Measurements from ENCODE around the gene PLA2G4D.

Gene PLA2G4D

DNA sequence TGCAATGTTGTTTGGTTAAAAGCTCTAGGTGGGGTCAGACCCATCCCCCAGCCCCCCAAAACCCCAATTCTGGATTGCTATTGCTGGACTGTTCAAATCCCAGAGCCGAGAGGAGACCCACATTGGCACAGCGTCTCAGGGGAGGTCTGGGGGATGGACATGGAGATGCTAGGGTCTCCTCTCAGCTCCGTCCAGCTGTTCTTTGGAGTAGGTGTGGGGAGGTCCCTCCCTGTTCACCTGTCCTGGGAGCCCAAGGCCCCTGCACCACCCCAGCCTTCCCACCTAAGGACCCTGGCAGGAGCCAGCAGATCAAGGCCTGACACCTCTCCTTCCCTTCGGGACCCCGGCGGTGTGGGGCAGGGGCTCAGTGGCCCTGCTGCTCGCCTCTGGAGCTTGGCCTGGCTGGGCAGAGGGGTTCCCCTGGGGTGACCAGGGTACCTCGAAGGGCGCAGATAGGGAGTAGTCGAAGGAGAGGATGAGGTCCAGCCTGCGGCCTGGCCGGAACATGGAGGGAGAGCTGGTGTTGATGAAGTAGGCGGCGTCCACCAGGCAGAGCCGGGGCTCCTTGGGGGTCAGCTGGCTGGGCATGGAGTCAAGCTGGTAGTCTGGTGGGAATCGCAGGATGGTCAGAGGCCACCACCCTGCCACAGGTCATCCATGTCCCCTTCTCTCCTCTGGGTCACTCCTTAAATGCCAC is 23.9 kb downstream of the PLA2G4D start:
- POLR2A ChIA-PET: no interaction called here
- DNase-seq (ENCODE audit: low read depth, low spot score): no peak
- no peak for TF ChIP-seq CTCF (IDR thresholded peaks at IDR 0.05; ENCODE audit: insufficient read depth, low read length, missing control alignments)
- CTCF ChIA-PET: interaction anchor here (1.8 to 14.8 kb wide), 3 partner anchors 10 to 66 kb away, joined by 8 to 186 read pairs (median 142); no protein-coding TSS in a partner anchor
- no peak overlapping the region for H3K4me3 ChIP-seq (ENCODE audit: low read depth, low read length)

DNA sequence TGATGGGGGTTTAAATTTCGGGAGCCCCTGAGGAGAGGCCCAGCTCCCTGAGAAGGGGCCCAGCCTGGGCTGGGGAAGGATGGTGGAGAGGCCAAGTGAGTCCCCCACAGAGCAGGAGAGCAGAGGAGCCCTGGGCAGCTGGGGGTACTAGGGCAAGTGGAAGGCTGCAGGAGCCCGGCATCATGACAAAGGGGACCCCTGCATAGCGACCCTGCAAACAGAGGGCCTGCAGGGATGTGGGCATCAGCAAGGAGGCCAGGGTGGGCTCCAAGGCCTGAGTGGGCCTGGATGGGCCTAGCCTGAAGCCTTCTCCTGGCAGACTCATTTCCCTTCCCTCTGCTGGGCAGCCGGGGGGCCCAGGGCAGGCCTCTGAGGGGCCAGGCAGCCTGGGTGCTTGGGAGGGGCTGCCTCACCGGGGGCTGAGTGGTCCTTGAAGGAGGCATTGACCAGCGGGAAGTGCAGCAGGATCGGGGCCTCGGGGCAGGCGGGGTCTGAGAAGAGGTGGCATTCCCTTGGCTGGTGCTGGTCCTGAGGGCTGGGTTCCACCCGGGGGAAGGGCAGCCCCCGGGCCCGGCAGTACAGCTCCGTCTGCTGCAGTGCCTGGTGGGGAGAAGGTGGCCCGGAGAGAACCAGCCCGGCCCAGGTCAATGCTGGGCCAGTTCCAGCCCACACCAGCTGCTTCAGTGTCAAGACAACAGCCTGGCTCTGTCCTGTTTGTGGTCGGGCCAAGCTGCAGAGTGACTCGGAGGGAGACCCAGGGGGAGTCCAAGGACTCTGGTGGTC is 24.7 kb downstream of the PLA2G4D start:
- ChIA-PET POLR2A (no interaction called here), CTCF (interaction anchor here (1.1 to 14.8 kb wide), 6 partner anchors 9 to 315 kb away, joined by 3 to 186 read pairs (median 8); no protein-coding TSS in a partner anchor)
- no peak overlapping the region for H3K4me3 ChIP-seq (ENCODE audit: low read depth, low read length)
- DNase-seq (ENCODE audit: low read depth, low spot score): no peak
- TF ChIP-seq CTCF (IDR thresholded peaks at IDR 0.05; ENCODE audit: insufficient read depth, low read length, missing control alignments): no peak

GRCh38 chr15:42069025-42069424 is 25.3 kb downstream of the PLA2G4D start:
- TF ChIP-seq CTCF (IDR thresholded peaks at IDR 0.05; ENCODE audit: insufficient read depth, low read length, missing control alignments): no peak
- DNase-seq (ENCODE audit: low read depth, low spot score): no peak
- no peak overlapping the region for H3K4me3 ChIP-seq (ENCODE audit: low read depth, low read length)
- CTCF ChIA-PET: interaction anchor here (0.7 to 14.8 kb wide), 6 partner anchors 9 to 403 kb away, joined by 3 to 186 read pairs (median 6); no protein-coding TSS in a partner anchor
- POLR2A ChIA-PET: no interaction called here

DNA sequence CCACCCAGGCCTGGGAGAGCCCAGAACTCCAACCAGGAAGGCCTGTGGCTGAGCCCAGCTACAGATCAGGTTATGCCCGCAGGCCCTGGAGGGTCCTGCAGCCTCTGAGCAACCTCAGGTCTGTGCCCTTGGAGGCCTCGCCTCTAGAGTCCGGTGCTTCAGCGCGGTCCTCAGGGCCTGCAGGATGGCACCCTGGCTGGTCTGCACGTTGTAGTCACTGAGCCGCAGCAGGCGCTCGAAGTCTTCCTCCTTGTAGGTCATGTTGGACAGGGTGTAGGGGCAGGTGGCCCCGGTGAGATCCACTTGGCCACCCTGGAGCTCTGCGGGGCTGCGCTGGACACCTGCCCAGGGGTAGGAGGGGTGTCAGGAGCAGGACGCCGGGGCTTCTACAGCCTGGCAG is 25.8 kb downstream of the PLA2G4D start:
- DNase-seq (ENCODE audit: low read depth, low spot score): no peak
- POLR2A ChIA-PET: no interaction called here
- no peak overlapping the region for H3K4me3 ChIP-seq (ENCODE audit: low read depth, low read length)
- TF ChIP-seq CTCF (IDR thresholded peaks at IDR 0.05; ENCODE audit: insufficient read depth, low read length, missing control alignments): no peak
- CTCF ChIA-PET: interaction anchor here (0.7 to 14.8 kb wide), 6 partner anchors 9 to 403 kb away, joined by 3 to 186 read pairs (median 6); no protein-coding TSS in a partner anchor

- ChIA-PET POLR2A (no interaction called here), CTCF (interaction anchor here (0.7 to 14.8 kb wide), 13 partner anchors 11 to 585 kb away, joined by 3 to 186 read pairs (median 5); no protein-coding TSS in a partner anchor)
- DNase-seq (ENCODE audit: low read depth, low spot score): no peak
- TF ChIP-seq CTCF (IDR thresholded peaks at IDR 0.05; ENCODE audit: insufficient read depth, low read length, missing control alignments): no peak
- no peak overlapping the region for H3K4me3 ChIP-seq (ENCODE audit: low read depth, low read length)
Observed at GRCh38 chr15:42066764-42067415, 27.5 kb downstream of the PLA2G4D start.
